HG02885 (cell line): Measurements from ENCODE around the gene MAMSTR.
A peak's percentile ranks its signal among the peaks of the same experiment; 100 is the strongest.
"Not testable (repeated sequence)": the region's sequence is repeated elsewhere in the genome, so short reads cannot be mapped to it uniquely, and the experiment has no call there.

Experiments
- ATAC-seq: cut with Tn5 transposase; IDR thresholded peaks from one replicate; pipeline ENCODE4 v1.9.1; 2021; ENCODE audit warnings: mild to moderate bottlenecking; ENCODE audit not compliant: unreplicated experiment, poor library complexity

MAMSTR gene

GRCh38 chr19:48722196-48722708 lies 2.7 kb upstream of the MAMSTR start:
- ATAC-seq = no peak

GRCh38 chr19:48720613-48721296 lies 1.2 kb upstream of the MAMSTR start:
- peak; percentile 84 for ATAC-seq

GRCh38 chr19:48720251-48720612 lies 707 bp upstream of the MAMSTR start:
- ATAC-seq = no peak

GRCh38 chr19:48718711-48719231 lies 754 bp downstream of the MAMSTR start:
- ATAC-seq = no peak

- ATAC-seq = not testable (repeated sequence)
Measured at GRCh38 chr19:48718106-48718505, 1.4 kb downstream of the MAMSTR start.

- ATAC-seq = no peak
Measured at GRCh38 chr19:48716562-48717291, 2.8 kb downstream of the MAMSTR start.

GRCh38 chr19:48715681-48716171 lies 3.8 kb downstream of the MAMSTR start:
- no peak for ATAC-seq

- no peak for ATAC-seq
Measured at GRCh38 chr19:48714759-48715675, 4.5 kb downstream of the MAMSTR start.

GRCh38 chr19:48713864-48714755 lies 5.4 kb downstream of the MAMSTR start:
- peak; percentile 89 for ATAC-seq

GRCh38 chr19:48713041-48713863 lies 6.3 kb downstream of the MAMSTR start:
- no peak for ATAC-seq

- ATAC-seq = no peak
Measured at GRCh38 chr19:48711106-48711662, 8.3 kb downstream of the MAMSTR start.

- no peak for ATAC-seq
Measured at GRCh38 chr19:48708471-48708870, 11.1 kb downstream of the MAMSTR start.

GRCh38 chr19:48705431-48705830 lies 14.1 kb downstream of the MAMSTR start:
- ATAC-seq = no peak

GRCh38 chr19:48703316-48703715 lies 16.2 kb downstream of the MAMSTR start:
- ATAC-seq = no peak

- no peak for ATAC-seq
Measured at GRCh38 chr19:48702701-48703100, 16.8 kb downstream of the MAMSTR start.

GRCh38 chr19:48698046-48698445 lies 21.5 kb downstream of the MAMSTR start:
- ATAC-seq = no peak

GRCh38 chr19:48696353-48697010 lies 23.0 kb downstream of the MAMSTR start:
- no peak for ATAC-seq
